ENCODE data around the gene ADAMTS15. TPM values are rescaled to one million over a fixed set of nuclear protein-coding genes. Genes with fewer than 3 reads are reported as not detected.

The ADAMTS15 gene
- total RNA-seq, 2 experiments from 2014 or later = not detected

- ChIA-PET POLR2A (interaction anchor here (0.6 to 0.7 kb wide), 2 partner anchors 266 to 1075 kb away, joined by 3 read pairs; no protein-coding TSS in a partner anchor), CTCF (ENCODE audit: unreplicated experiment) (interaction anchor here (1.0 kb wide), 1 partner anchor 22 kb away, joined by 3 read pairs; no protein-coding TSS in a partner anchor)
- Histone ChIP-seq H3K79me2 (ENCODE audit: insufficient read depth, low read depth, low read length) (no peaks in the 10 kb centered on the region), H3K4me1 (ENCODE audit: insufficient read depth, low read length, poor library complexity, severe bottlenecking) (no peaks in the 10 kb centered on the region), H2AFZ (ENCODE audit: low read length) (no peak overlapping the region), H3K4me3 (ENCODE audit: low read depth, low read length, poor library complexity, severe bottlenecking) (no peak overlapping the region), H3K9me3 (ENCODE audit: low read length) (no peaks in the 10 kb centered on the region), H3K27ac (ENCODE audit: low read depth, low read length, poor library complexity, severe bottlenecking) (no peak overlapping the region), H3K4me2 (ENCODE audit: low read length) (no peak overlapping the region), H3K9me2 (ENCODE audit: insufficient read depth, low read length) (no peaks in the 10 kb centered on the region), H3K36me3 (ENCODE audit: insufficient read depth, low read length) (no peaks in the 10 kb centered on the region), H4K20me1 (ENCODE audit: insufficient read depth, low read length) (no peaks in the 10 kb centered on the region)
- DNase-seq (ENCODE audit: low spot score) = no peak
- BruUV-seq (replicated peaks) = no TSS peak
- intact Hi-C loops (cut with micrococcal nuclease; ENCODE audit: unreplicated experiment) = no loop called here
- TF ChIP-seq CTCF (conservative IDR thresholded peaks at IDR 0.05; ENCODE audit: low read length) = no peak
- TF ChIP-seq EZH2phosphoT487 (IDR thresholded peaks at IDR 0.05; ENCODE audit: borderline replicate concordance, low read depth, low read length) = no peak
Measured at GRCh38 chr11:130464291-130464812, 15.9 kb downstream of the ADAMTS15 start.

GRCh38 chr11:130465263-130465662, 16.8 kb downstream of the ADAMTS15 start:
- intact Hi-C loops (cut with micrococcal nuclease; ENCODE audit: unreplicated experiment) = no loop called here
- no peak for DNase-seq (ENCODE audit: low spot score)
- POLR2A ChIA-PET = interaction anchor here (1.4 kb wide), 1 partner anchor 12 kb away, joined by 3 read pairs; no protein-coding TSS in a partner anchor
- Histone ChIP-seq H3K36me3 (ENCODE audit: insufficient read depth, low read length) (no peaks in the 10 kb centered on the region), H3K79me2 (ENCODE audit: insufficient read depth, low read depth, low read length) (no peaks in the 10 kb centered on the region), H3K4me3 (ENCODE audit: low read depth, low read length, poor library complexity, severe bottlenecking) (no peak overlapping the region), H4K20me1 (ENCODE audit: insufficient read depth, low read length) (no peaks in the 10 kb centered on the region), H3K4me2 (ENCODE audit: low read length) (no peak overlapping the region), H3K9me2 (ENCODE audit: insufficient read depth, low read length) (no peaks in the 10 kb centered on the region), H3K9me3 (ENCODE audit: low read length) (no peaks in the 10 kb centered on the region), H3K4me1 (ENCODE audit: insufficient read depth, low read length, poor library complexity, severe bottlenecking) (no peaks in the 10 kb centered on the region), H2AFZ (ENCODE audit: low read length) (no peak overlapping the region), H3K27ac (ENCODE audit: low read depth, low read length, poor library complexity, severe bottlenecking) (no peak overlapping the region)
- CTCF ChIA-PET (ENCODE audit: unreplicated experiment) = no interaction called here
- TF ChIP-seq CTCF (conservative IDR thresholded peaks at IDR 0.05; ENCODE audit: low read length) (no peak), EZH2phosphoT487 (IDR thresholded peaks at IDR 0.05; ENCODE audit: borderline replicate concordance, low read depth, low read length) (no peak)
- no TSS peak for BruUV-seq (replicated peaks)

- intact Hi-C loops (cut with micrococcal nuclease; ENCODE audit: unreplicated experiment) = no loop called here
- Histone ChIP-seq H3K27ac (ENCODE audit: low read depth, low read length, poor library complexity, severe bottlenecking) (no peak overlapping the region), H2AFZ (ENCODE audit: low read length) (no peak overlapping the region), H3K4me3 (ENCODE audit: low read depth, low read length, poor library complexity, severe bottlenecking) (no peak overlapping the region), H4K20me1 (ENCODE audit: insufficient read depth, low read length) (no peaks in the 10 kb centered on the region), H3K4me2 (ENCODE audit: low read length) (no peak overlapping the region), H3K9me2 (ENCODE audit: insufficient read depth, low read length) (no peaks in the 10 kb centered on the region), H3K36me3 (ENCODE audit: insufficient read depth, low read length) (no peaks in the 10 kb centered on the region), H3K9me3 (ENCODE audit: low read length) (no peaks in the 10 kb centered on the region), H3K79me2 (ENCODE audit: insufficient read depth, low read depth, low read length) (no peaks in the 10 kb centered on the region), H3K4me1 (ENCODE audit: insufficient read depth, low read length, poor library complexity, severe bottlenecking) (no peaks in the 10 kb centered on the region)
- CTCF ChIA-PET (ENCODE audit: unreplicated experiment) = no interaction called here
- no peak for DNase-seq (ENCODE audit: low spot score)
- no peak for TF ChIP-seq EZH2phosphoT487 (IDR thresholded peaks at IDR 0.05; ENCODE audit: borderline replicate concordance, low read depth, low read length)
- POLR2A ChIA-PET = no interaction called here
- no TSS peak for BruUV-seq (replicated peaks)
Measured at GRCh38 chr11:130467116-130467900, 18.9 kb downstream of the ADAMTS15 start.
